Endothelial cell of umbilical vein (primary cell): ENCODE measurements around the gene MICALL2.

Source experiments
- EZH2 ChIP-seq: IDR thresholded peaks from 2 replicates; pipeline ENCODE4 v1.6.1; 2012; ENCODE audit warnings: borderline replicate concordance, low read depth, mild to moderate bottlenecking, moderate library complexity, low read length, inconsistent platforms; ENCODE audit not compliant: severe bottlenecking
- FOS ChIP-seq: IDR thresholded peaks from 2 replicates; pipeline ENCODE4 v1.6.1; 2011; ENCODE audit warnings: mild to moderate bottlenecking, low read length, moderate library complexity, borderline replicate concordance; ENCODE audit not compliant: insufficient read depth
- GATA2 ChIP-seq: IDR thresholded peaks from 2 replicates; pipeline ENCODE4 v1.7.0; 2011; ENCODE audit warnings: low read depth, mild to moderate bottlenecking, moderate library complexity, mixed read lengths, low read length; ENCODE audit not compliant: insufficient read length, insufficient read depth
- MAX ChIP-seq: IDR thresholded peaks from 2 replicates; pipeline ENCODE4 v1.6.1; 2011; ENCODE audit not compliant: insufficient read depth, insufficient read length
- MYC ChIP-seq: IDR thresholded peaks from one replicate; pipeline ENCODE4 v1.6.1; 2011; ENCODE audit warnings: mild to moderate bottlenecking, low read depth, low read length
- POLR2A ChIP-seq: IDR thresholded peaks from 2 replicates; pipeline ENCODE4 v1.6.1; 2012; ENCODE audit warnings: low read depth, mild to moderate bottlenecking, control low read depth, low read length
- POLR2AphosphoS5 ChIP-seq: IDR thresholded peaks from 2 replicates; pipeline ENCODE4 v1.6.1; 2012; ENCODE audit warnings: low read depth, mild to moderate bottlenecking, control low read depth, low read length, moderate library complexity; ENCODE audit not compliant: insufficient read depth
- TF ChIP-seq, protein P1 (sequence below), 2 donors: IDR thresholded peaks; 1 replicate in 1 of 2; 2 replicates in 1 of 2; pipeline ENCODE4 v1.5.1; 2011; ENCODE audit warnings: low read length in 2 of 2, mild to moderate bottlenecking in 2 of 2, moderate library complexity in 2 of 2, control low read depth in 1 of 2, inconsistent platforms in 1 of 2, low read depth in 1 of 2; ENCODE audit not compliant: insufficient read depth in 1 of 2; ENCODE audit errors: extremely low read depth in 1 of 2

DNA sequence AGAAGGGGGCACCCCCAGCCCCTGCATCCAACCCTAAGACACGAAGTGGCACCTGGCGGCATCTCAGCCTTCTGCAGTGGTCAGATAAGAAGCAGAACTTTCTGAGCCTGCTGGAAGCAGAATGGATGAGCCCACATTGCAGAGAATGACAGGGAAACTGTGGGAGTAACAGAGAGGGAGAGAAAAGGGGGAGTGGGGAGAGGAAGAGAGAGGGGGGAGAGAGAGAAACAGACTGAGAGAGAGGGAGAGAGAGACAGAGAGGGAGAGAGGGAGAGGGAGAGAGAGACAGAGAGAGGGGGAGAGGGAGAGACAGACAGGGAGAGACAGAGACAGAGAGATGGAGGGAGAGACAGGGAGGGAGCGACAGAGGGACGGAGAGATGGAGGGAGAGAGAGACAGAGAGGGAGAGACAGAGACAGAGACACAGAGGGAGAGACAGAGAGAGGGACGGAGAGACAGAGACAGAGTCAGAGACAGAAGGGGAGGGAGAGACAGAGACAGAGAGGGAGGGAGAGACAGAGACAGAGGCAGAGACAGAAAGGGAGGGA is 35.9 kb downstream of the MICALL2 start:
- no peak for TF ChIP-seq MAX
- no peak for TF ChIP-seq POLR2AphosphoS5
- TF ChIP-seq, protein P1, sequence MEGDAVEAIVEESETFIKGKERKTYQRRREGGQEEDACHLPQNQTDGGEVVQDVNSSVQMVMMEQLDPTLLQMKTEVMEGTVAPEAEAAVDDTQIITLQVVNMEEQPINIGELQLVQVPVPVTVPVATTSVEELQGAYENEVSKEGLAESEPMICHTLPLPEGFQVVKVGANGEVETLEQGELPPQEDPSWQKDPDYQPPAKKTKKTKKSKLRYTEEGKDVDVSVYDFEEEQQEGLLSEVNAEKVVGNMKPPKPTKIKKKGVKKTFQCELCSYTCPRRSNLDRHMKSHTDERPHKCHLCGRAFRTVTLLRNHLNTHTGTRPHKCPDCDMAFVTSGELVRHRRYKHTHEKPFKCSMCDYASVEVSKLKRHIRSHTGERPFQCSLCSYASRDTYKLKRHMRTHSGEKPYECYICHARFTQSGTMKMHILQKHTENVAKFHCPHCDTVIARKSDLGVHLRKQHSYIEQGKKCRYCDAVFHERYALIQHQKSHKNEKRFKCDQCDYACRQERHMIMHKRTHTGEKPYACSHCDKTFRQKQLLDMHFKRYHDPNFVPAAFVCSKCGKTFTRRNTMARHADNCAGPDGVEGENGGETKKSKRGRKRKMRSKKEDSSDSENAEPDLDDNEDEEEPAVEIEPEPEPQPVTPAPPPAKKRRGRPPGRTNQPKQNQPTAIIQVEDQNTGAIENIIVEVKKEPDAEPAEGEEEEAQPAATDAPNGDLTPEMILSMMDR (IDR thresholded peaks at IDR 0.05; ENCODE audit: extremely low read depth in 1 of 2, insufficient read depth in 1 of 2, low read depth in 1 of 2, low read length in 2 of 2) = no peak
- TF ChIP-seq MYC = no peak
- no peak for TF ChIP-seq POLR2A
- peak; percentile 57 for TF ChIP-seq EZH2
- no peak for TF ChIP-seq FOS
- no peak for TF ChIP-seq GATA2
